ENCODE results near the gene USP9X. TPM values are rescaled to one million over a fixed set of nuclear protein-coding genes. Genes with fewer than 3 reads are reported as not detected.
A peak's percentile ranks its signal among the peaks of the same experiment; 100 is the strongest.

The USP9X gene
- total and polyA plus RNA-seq, 7 donors, result 19.4 to 138 (median 87.4) TPM

DNA sequence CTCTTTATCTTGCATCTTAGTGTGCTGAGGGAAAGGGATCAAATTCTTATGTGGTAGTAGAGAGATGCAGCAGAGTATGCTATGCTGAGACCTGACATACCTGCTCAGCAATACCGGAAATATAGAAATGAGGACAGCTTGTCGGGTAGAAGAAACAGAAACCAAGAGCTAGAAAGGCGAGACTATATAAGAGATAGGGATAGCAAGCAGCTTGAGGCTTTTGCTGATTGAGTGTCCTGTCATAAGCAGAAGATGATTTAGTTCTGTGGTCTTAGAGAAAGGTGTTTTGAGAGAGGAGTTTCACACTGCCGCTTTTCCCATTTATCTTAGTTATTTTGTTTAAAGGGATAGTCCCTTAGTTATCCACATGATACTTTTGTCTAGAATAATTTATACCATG lies 31.7 kb downstream of the USP9X start:
- Histone ChIP-seq H3K9me3 (no peaks in the 10 kb centered on the region), H3K36me3 (ENCODE audit: insufficient read depth in 1 of 2, low read depth in 1 of 2) (no peaks in the 10 kb centered on the region), H3K27me3 (ENCODE audit: insufficient read depth in 3 of 3, low read length in 2 of 3) (no peaks in the 10 kb centered on the region), H3K4me1 (peaks cover 33% of the 10 kb centered on the region), H3K27ac (no peak overlapping the region), H3K4me3 (no peak overlapping the region)
- intact Hi-C loops (cut with DNase I), result loop anchor here (5.0 to 10.0 kb wide), 3 partner anchors 240 to 465 kb away; no protein-coding TSS in a partner anchor
- TF ChIP-seq CTCF (IDR thresholded peaks at IDR 0.05), result no peak
- DNase-seq (no peak), ATAC-seq (peak in 1 of 4 donors; percentile 18)
- 5 to 51% (median 26%) methylated on average over 4 of the region's 4 CpGs for WGBS, 3 donors

DNA sequence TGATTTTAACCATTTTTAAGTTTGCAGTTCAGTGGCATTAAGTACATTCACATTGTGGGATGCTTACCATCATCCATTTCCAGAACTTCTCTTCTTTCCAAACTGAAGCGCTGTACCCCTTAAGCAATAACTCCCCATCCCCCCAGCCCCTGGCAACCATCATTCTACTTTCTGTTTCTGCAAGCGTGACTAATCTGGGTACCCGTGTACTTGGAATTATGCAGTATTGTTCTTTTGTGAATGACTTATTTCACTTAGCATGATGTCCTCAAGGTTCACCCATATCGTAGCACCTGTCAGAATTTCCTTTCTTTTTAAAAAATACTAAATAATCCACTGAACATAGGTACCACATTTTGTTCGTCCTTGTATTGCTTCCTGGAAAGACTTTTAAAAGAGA lies 32.9 kb downstream of the USP9X start:
- TF ChIP-seq CTCF (IDR thresholded peaks at IDR 0.05), result no peak
- Histone ChIP-seq H3K27ac (no peak overlapping the region), H3K27me3 (ENCODE audit: insufficient read depth in 3 of 3, low read length in 2 of 3) (no peaks in the 10 kb centered on the region), H3K36me3 (ENCODE audit: insufficient read depth in 1 of 2, low read depth in 1 of 2) (no peaks in the 10 kb centered on the region), H3K4me1 (peaks cover 30% of the 10 kb centered on the region), H3K4me3 (no peak overlapping the region), H3K9me3 (no peaks in the 10 kb centered on the region)
- DNase-seq (no peak), ATAC-seq (no peak)
- intact Hi-C loops (cut with DNase I), result loop anchor here (5.0 to 10.0 kb wide), 3 partner anchors 241 to 466 kb away; no protein-coding TSS in a partner anchor
- 38 to 70% (median 64%) methylated on average over 5 of the region's 5 CpGs for WGBS, 3 donors

DNA sequence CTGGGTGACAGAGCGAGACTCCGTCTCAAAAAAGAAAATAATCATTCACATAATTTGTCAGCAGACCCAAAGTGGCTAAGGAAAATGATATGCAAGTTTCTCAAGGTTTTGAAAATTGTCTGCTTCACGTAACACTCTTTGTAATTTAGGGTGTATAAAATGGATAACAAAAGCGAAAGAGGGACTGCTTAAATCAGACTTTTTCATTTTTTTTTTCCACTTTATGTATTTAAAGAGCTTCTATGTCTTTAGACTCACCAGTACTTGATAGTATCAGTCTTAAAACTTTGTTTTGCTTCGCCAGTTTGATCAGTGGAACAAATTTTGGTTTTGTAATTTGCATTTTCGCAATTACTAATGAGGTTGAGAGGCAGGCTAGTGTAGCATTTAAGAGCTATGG lies 34.6 kb downstream of the USP9X start:
- intact Hi-C loops (cut with DNase I), result loop anchor here (5.0 to 10.0 kb wide), 3 partner anchors 243 to 468 kb away; no protein-coding TSS in a partner anchor
- ATAC-seq, result no peak
- Histone ChIP-seq H3K27me3 (ENCODE audit: insufficient read depth in 3 of 3, low read length in 2 of 3) (no peaks in the 10 kb centered on the region), H3K4me3 (no peak overlapping the region), H3K9me3 (no peaks in the 10 kb centered on the region), H3K36me3 (ENCODE audit: insufficient read depth in 1 of 2, low read depth in 1 of 2) (peaks cover 0 to 16% of the 10 kb centered on the region in 2 donors), H3K27ac (no peak overlapping the region), H3K4me1 (peaks cover 17% of the 10 kb centered on the region)
- TF ChIP-seq CTCF (IDR thresholded peaks at IDR 0.05), result no peak
- no peak for DNase-seq
- 82 to 97% (median 91%) methylated on average over 6 of the region's 6 CpGs for WGBS, 3 donors

DNA sequence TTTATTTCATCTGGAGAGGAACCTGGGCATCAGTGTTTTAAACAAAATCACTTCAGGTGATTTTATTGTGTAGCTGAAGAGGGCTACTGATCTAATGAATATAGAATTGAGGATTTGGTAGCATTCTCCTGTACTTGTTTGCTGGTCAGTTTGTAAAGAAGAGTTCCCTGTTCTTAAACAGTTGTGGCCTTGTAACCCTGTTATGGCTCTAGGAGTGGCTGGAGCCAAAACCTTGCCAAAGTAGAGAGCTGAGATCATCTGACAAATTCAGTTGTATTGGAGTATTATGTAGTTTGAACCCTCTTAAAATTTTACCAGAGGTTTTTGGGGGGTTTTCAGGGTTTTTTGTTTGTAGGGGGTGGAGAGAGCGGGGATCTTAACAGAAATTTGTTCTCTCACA lies 36.5 kb downstream of the USP9X start:
- H3K27ac ChIP-seq, result no peak overlapping the region
- DNase-seq, result no peak
- H3K4me3 ChIP-seq, result no peak overlapping the region
- no peaks in the 10 kb centered on the region for H3K9me3 ChIP-seq
- no peaks in the 10 kb centered on the region for H3K27me3 ChIP-seq (ENCODE audit: insufficient read depth in 3 of 3, low read length in 2 of 3)
- no peak for TF ChIP-seq CTCF (IDR thresholded peaks at IDR 0.05)
- ATAC-seq, result peak in 3 of 4 donors; percentile 43 to 61 (median 50)
- WGBS, 3 donors, result 90 to 100% (median 100%) methylated on average over 1 of the region's 1 CpG
- peaks cover 0 to 24% of the 10 kb centered on the region in 2 donors for H3K36me3 ChIP-seq (ENCODE audit: insufficient read depth in 1 of 2, low read depth in 1 of 2)
- peaks cover 16% of the 10 kb centered on the region for H3K4me1 ChIP-seq
- intact Hi-C loops (cut with DNase I), result no loop called here

GRCh38 chrX:41122664-41123257 lies 37.5 kb downstream of the USP9X start:
- Histone ChIP-seq H3K27me3 (ENCODE audit: insufficient read depth in 3 of 3, low read length in 2 of 3) (no peaks in the 10 kb centered on the region), H3K4me1 (peaks cover 23% of the 10 kb centered on the region), H3K4me3 (no peak overlapping the region), H3K36me3 (ENCODE audit: insufficient read depth in 1 of 2, low read depth in 1 of 2) (peaks cover 0 to 24% of the 10 kb centered on the region in 2 donors), H3K9me3 (no peaks in the 10 kb centered on the region), H3K27ac (no peak overlapping the region)
- ATAC-seq (no peak), DNase-seq (no peak)
- no peak for TF ChIP-seq CTCF (IDR thresholded peaks at IDR 0.05)
- 70 to 91% (median 86%) methylated on average over 5 to 7 of the region's 7 CpGs for WGBS, 3 donors
- intact Hi-C loops (cut with DNase I), result no loop called here
